OCI-LY1 (cell line): ENCODE results near the gene ESR1.

Source experiments
- H2AFZ ChIP-seq: fragments of 200-600 bp; sonication (generic), shearing (Covaris generic); 2 replicates; pipeline ENCODE4 v1.6.0; 2014; ENCODE audit warnings: antibody characterized with exemption, mild to moderate bottlenecking, low read length
- H3F3A ChIP-seq: fragments of 200-600 bp; sonication (generic), shearing (Covaris generic); 2 replicates; pipeline ENCODE4 v1.6.0; 2014; ENCODE audit warnings: mild to moderate bottlenecking, antibody characterized with exemption, low read length, moderate library complexity; ENCODE audit not compliant: insufficient read depth
- H3K27ac ChIP-seq: fragments of 200-600 bp; sonication (generic); 2 replicates; pipeline ENCODE4 v1.5.1; 2014; ENCODE audit warnings: low read length, mixed run types, mild to moderate bottlenecking, low read depth; ENCODE audit not compliant: poor library complexity, severe bottlenecking
- H3K27me3 ChIP-seq: fragments of 200-600 bp; sonication (generic); 2 replicates; pipeline ENCODE4 v1.6.0; 2014; ENCODE audit warnings: antibody characterized with exemption, mild to moderate bottlenecking, low read length, moderate library complexity; ENCODE audit not compliant: insufficient read depth
- H3K36me3 ChIP-seq: fragments of 200-600 bp; sonication (generic); 2 replicates; pipeline ENCODE4 v1.6.1; 2014; ENCODE audit warnings: mild to moderate bottlenecking, antibody characterized with exemption, low read length, moderate library complexity, mixed read lengths; ENCODE audit not compliant: insufficient read depth
- H3K4me1 ChIP-seq: fragments of 200-600 bp; sonication (generic); 2 replicates; pipeline ENCODE4 v1.5.1; 2014; ENCODE audit warnings: mild to moderate bottlenecking, low read length, moderate library complexity; ENCODE audit not compliant: insufficient read depth, severe bottlenecking
- H3K4me2 ChIP-seq: fragments of 200-600 bp; sonication (generic), shearing (Covaris generic); 2 replicates; pipeline ENCODE4 v1.6.1; 2014; ENCODE audit warnings: low read length
- H3K4me3 ChIP-seq: fragments of 200-600 bp; sonication (generic); 2 replicates; pipeline ENCODE4 v1.5.1; 2014; ENCODE audit warnings: low read length, low read depth, mild to moderate bottlenecking, mixed read lengths; ENCODE audit not compliant: poor library complexity, severe bottlenecking
- H3K79me2 ChIP-seq: fragments of 200-600 bp; shearing (Covaris generic); 2 replicates; pipeline ENCODE4 v1.6.1; 2016; ENCODE audit warnings: mixed run types, low read length, mixed read lengths; ENCODE audit not compliant: insufficient read depth
- H3K9ac ChIP-seq: fragments of 200-600 bp; sonication (generic), shearing (Covaris generic); 2 replicates; pipeline ENCODE4 v1.6.1; 2014; ENCODE audit warnings: mild to moderate bottlenecking, low read length, mixed read lengths
- H3K9me2 ChIP-seq: fragments of 200-600 bp; sonication (generic), shearing (Covaris generic); 2 replicates; pipeline ENCODE4 v1.6.1; 2014; ENCODE audit warnings: low read depth, mild to moderate bottlenecking, low read length, mixed read lengths
- H3K9me3 ChIP-seq: fragments of 200-600 bp; shearing (Covaris generic); 2 replicates; pipeline ENCODE4 v1.6.1; 2014; ENCODE audit warnings: low read length, mixed read lengths
- H4K20me1 ChIP-seq: fragments of 200-600 bp; sonication (generic), shearing (Covaris generic); 2 replicates; pipeline ENCODE4 v1.6.0; 2016; ENCODE audit warnings: mild to moderate bottlenecking, low read length; ENCODE audit not compliant: insufficient read depth
- CTCF ChIP-seq: fragments of 200-600 bp; sonication (generic), shearing (Covaris generic); IDR thresholded peaks from 2 replicates; pipeline ENCODE4 v1.5.1; 2017; ENCODE audit warnings: mild to moderate bottlenecking, antibody characterized with exemption, low read length, moderate library complexity, mixed read lengths
- EZH2 ChIP-seq: fragments of 200-600 bp; sonication (generic), shearing (Covaris generic); IDR thresholded peaks from 2 replicates; pipeline ENCODE4 v1.8.0; 2017; ENCODE audit warnings: borderline replicate concordance, mixed run types, mild to moderate bottlenecking, antibody characterized with exemption, low read length, moderate library complexity, mixed read lengths

Gene ESR1

DNA sequence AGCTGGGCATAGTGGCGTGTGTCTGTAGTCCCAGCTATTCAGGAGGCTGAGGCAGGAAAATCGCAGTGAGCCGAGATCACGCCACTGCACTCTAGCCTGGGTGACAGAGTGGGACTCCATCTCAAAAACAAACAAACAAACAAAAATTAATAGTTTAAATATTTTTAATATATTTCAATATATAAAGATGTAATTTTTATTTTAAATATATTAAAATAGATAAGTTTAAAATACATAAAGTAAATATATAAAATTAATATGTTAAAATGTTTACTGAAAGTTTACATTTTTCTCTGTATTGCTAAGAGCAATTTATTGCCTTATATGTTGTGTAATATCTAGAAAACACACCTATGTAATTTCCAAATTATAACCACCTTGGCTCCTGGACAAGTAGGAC is 44.7 kb upstream of the ESR1 start:
- Histone ChIP-seq H3K79me2 (no peaks in the 10 kb centered on the region), H3K4me2 (no peak overlapping the region), H3K9ac (no peak overlapping the region), H4K20me1 (no peaks in the 10 kb centered on the region), H3K9me3 (no peaks in the 10 kb centered on the region), H3K36me3 (no peaks in the 10 kb centered on the region), H3K4me1 (no peaks in the 10 kb centered on the region), H3F3A (no peaks in the 10 kb centered on the region), H3K27ac (no peak overlapping the region), H3K27me3 (no peaks in the 10 kb centered on the region), H3K9me2 (no peaks in the 10 kb centered on the region), H2AFZ (no peak overlapping the region), H3K4me3 (no peak overlapping the region)
- TF ChIP-seq CTCF (no peak), EZH2 (no peak)

DNA sequence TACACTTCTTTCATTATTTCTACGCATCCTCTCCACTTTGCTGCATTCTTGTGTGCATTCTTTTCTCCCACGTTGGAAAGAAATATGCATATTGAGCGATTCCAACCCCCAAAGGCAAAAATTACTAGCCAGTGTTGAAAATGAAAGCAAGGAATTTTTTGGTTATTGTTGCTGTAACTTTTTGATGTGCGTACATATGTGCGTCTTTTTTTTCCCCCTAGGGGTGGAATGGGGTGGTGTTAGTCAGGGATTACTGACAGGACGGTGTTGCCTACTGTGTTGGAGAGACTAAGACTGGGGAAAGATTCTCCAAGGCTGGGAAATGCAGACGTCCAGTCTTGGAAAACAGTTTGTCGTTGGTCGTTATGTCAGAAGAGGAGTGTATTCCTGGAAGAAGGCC is 44.2 kb upstream of the ESR1 start:
- H2AFZ ChIP-seq = no peak overlapping the region
- no peak overlapping the region for H3K4me3 ChIP-seq
- H3F3A ChIP-seq = no peaks in the 10 kb centered on the region
- no peak overlapping the region for H3K9ac ChIP-seq
- no peaks in the 10 kb centered on the region for H4K20me1 ChIP-seq
- no peak overlapping the region for H3K27ac ChIP-seq
- H3K4me1 ChIP-seq = no peaks in the 10 kb centered on the region
- H3K27me3 ChIP-seq = no peaks in the 10 kb centered on the region
- no peaks in the 10 kb centered on the region for H3K9me2 ChIP-seq
- no peaks in the 10 kb centered on the region for H3K36me3 ChIP-seq
- H3K9me3 ChIP-seq = no peaks in the 10 kb centered on the region
- no peak for TF ChIP-seq CTCF
- no peak for TF ChIP-seq EZH2
- no peak overlapping the region for H3K4me2 ChIP-seq
- H3K79me2 ChIP-seq = no peaks in the 10 kb centered on the region

GRCh38 chr6:151763938-151764680 is 43.4 kb upstream of the ESR1 start:
- Histone ChIP-seq H4K20me1 (no peaks in the 10 kb centered on the region), H3K9ac (no peak overlapping the region), H3K27me3 (no peaks in the 10 kb centered on the region), H3K4me1 (no peaks in the 10 kb centered on the region), H3K79me2 (no peaks in the 10 kb centered on the region), H3F3A (no peaks in the 10 kb centered on the region), H3K4me3 (no peak overlapping the region), H3K36me3 (no peaks in the 10 kb centered on the region), H3K9me2 (no peaks in the 10 kb centered on the region), H3K4me2 (no peak overlapping the region), H2AFZ (no peak overlapping the region), H3K9me3 (no peaks in the 10 kb centered on the region), H3K27ac (no peak overlapping the region)
- TF ChIP-seq EZH2 (no peak), CTCF (peak; percentile 76)
